GM12801 (cell line): ENCODE data around the gene NECAB2.

Experiments used
- CTCF ChIP-seq: IDR thresholded peaks from one replicate; pipeline ENCODE4 v1.5.1; 2011; ENCODE audit warnings: control low read depth; ENCODE audit not compliant: insufficient read length; ENCODE audit errors: extremely low read depth

NECAB2 gene

GRCh38 chr16:83933885-83934683, 34.0 kb upstream of the NECAB2 start:
- TF ChIP-seq CTCF: no peak

- no peak for TF ChIP-seq CTCF
Observed at GRCh38 chr16:83934684-83934977, 33.4 kb upstream of the NECAB2 start.

- TF ChIP-seq CTCF: no peak
Observed at GRCh38 chr16:83935005-83935857, 32.8 kb upstream of the NECAB2 start.

DNA sequence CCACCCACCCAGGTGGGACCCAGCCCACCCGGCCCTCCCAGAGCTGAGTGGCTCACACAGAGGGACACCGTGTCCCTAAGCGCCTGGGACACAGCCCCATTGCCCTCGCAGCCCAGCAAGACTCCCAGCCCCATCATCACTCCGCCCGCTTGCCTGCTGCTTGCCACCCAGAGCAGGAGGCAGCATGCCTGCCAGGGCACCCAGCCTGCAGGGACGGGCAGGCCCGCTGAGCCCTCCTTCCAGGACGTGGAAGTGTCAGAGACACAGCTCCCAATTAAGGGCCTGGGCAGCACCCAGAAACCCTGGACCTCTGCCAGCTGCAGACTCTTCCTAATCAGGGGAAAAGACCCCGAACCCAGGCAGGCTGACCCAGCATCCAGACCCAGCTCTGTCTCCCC, 32.2 kb upstream of the NECAB2 start:
- TF ChIP-seq CTCF: no peak

GRCh38 chr16:83936581-83937165, 31.4 kb upstream of the NECAB2 start:
- no peak for TF ChIP-seq CTCF

- TF ChIP-seq CTCF: no peak
Observed at GRCh38 chr16:83937267-83937666, 30.8 kb upstream of the NECAB2 start.
